ENCODE data around the gene MRPL47.
A peak's percentile ranks its signal among the peaks of the same experiment; 100 is the strongest.

The MRPL47 gene

GRCh38 chr3:179591313-179591712 lies 13.1 kb downstream of the MRPL47 start:
- no peak for DNase-seq (ENCODE audit: low read depth)

- DNase-seq (ENCODE audit: low read depth) = no peak
Measured at GRCh38 chr3:179590669-179591068, 13.8 kb downstream of the MRPL47 start.

- no peak for DNase-seq (ENCODE audit: low read depth)
Measured at GRCh38 chr3:179589143-179589542, 15.3 kb downstream of the MRPL47 start.

- DNase-seq (ENCODE audit: low read depth) = no peak
Measured at GRCh38 chr3:179580992-179581391, 23.4 kb downstream of the MRPL47 start.

- no peak for DNase-seq (ENCODE audit: low read depth)
Measured at GRCh38 chr3:179565496-179565895, 38.9 kb downstream of the MRPL47 start.

- DNase-seq (ENCODE audit: low read depth) = peak; percentile 36
Measured at GRCh38 chr3:179563271-179563783, 41.1 kb downstream of the MRPL47 start.

GRCh38 chr3:179562591-179563270 lies 41.7 kb downstream of the MRPL47 start, which contains the start of gene ACTL6A:
TSS of gene ACTL6A (plus strand) at chr3:179562926. CDS start at chr3:179563093, 167 bp downstream.
- DNase-seq (ENCODE audit: low read depth) = peak; percentile 96

- DNase-seq (ENCODE audit: low read depth) = no peak
Measured at GRCh38 chr3:179560791-179561190, 43.6 kb downstream of the MRPL47 start.

- peak; percentile 8 for DNase-seq (ENCODE audit: low read depth)
Measured at GRCh38 chr3:179558742-179559364, 45.6 kb downstream of the MRPL47 start.

GRCh38 chr3:179551349-179552105 lies 52.9 kb downstream of the MRPL47 start:
- no peak for DNase-seq (ENCODE audit: low read depth)

- no peak for DNase-seq (ENCODE audit: low read depth)
Measured at GRCh38 chr3:179546814-179547241, 57.6 kb downstream of the MRPL47 start.

GRCh38 chr3:179544981-179545645 lies 59.3 kb downstream of the MRPL47 start:
- DNase-seq (ENCODE audit: low read depth) = no peak

GRCh38 chr3:179542375-179542774 lies 62.1 kb downstream of the MRPL47 start:
- no peak for DNase-seq (ENCODE audit: low read depth)

- no peak for DNase-seq (ENCODE audit: low read depth)
Measured at GRCh38 chr3:179541596-179541995, 62.8 kb downstream of the MRPL47 start.

- DNase-seq (ENCODE audit: low read depth) = no peak
Measured at GRCh38 chr3:179541094-179541493, 63.3 kb downstream of the MRPL47 start.

Measured in activated T-cell treated with anti-CD3 and anti-CD28 coated beads for 1 hour (primary cell).